T-helper 1 cell (primary cell): ENCODE measurements around the gene FAM118B.
"Not testable (repeated sequence)": the region's sequence is repeated elsewhere in the genome, so short reads cannot be mapped to it uniquely, and the experiment has no call there.

Source experiments
- DNase-seq, 5 donors: peaks; one replicate each; pipeline ENCODE4 v3.0.0-alpha.2; 2012 to 2020

FAM118B gene

GRCh38 chr11:126219547-126219946, 8.0 kb downstream of the FAM118B start:
- DNase-seq, result no peak

GRCh38 chr11:126224647-126225294, 13.2 kb downstream of the FAM118B start:
- no peak for DNase-seq

- no peak for DNase-seq
Observed at GRCh38 chr11:126225295-126225665, 13.7 kb downstream of the FAM118B start.

GRCh38 chr11:126226334-126227084, 14.9 kb downstream of the FAM118B start:
- DNase-seq, result no peak

GRCh38 chr11:126229858-126230540, 18.4 kb downstream of the FAM118B start:
- DNase-seq, result no peak

GRCh38 chr11:126231725-126232459, 20.3 kb downstream of the FAM118B start:
- no peak for DNase-seq

GRCh38 chr11:126232683-126233082, 21.1 kb downstream of the FAM118B start:
- DNase-seq, result no peak

GRCh38 chr11:126233391-126233790, 21.8 kb downstream of the FAM118B start:
- DNase-seq, result no peak

GRCh38 chr11:126246636-126247035, 35.1 kb downstream of the FAM118B start:
- no peak for DNase-seq

- DNase-seq, result no peak
Observed at GRCh38 chr11:126253265-126253664, 41.7 kb downstream of the FAM118B start.

- no peak for DNase-seq
Observed at GRCh38 chr11:126254819-126255218, 43.2 kb downstream of the FAM118B start.

- not testable (repeated sequence) for DNase-seq
Observed at GRCh38 chr11:126255507-126255906, 43.9 kb downstream of the FAM118B start.

GRCh38 chr11:126256216-126256615, 44.6 kb downstream of the FAM118B start:
- DNase-seq, result no peak

- DNase-seq, result no peak
Observed at GRCh38 chr11:126257144-126257543, 45.6 kb downstream of the FAM118B start.

GRCh38 chr11:126257764-126258163, 46.2 kb downstream of the FAM118B start:
- DNase-seq, result no peak

GRCh38 chr11:126262216-126262615, 50.6 kb downstream of the FAM118B start:
- no peak for DNase-seq

GRCh38 chr11:126263489-126263888, 51.9 kb downstream of the FAM118B start:
- DNase-seq, result no peak

- no peak for DNase-seq
Observed at GRCh38 chr11:126265811-126266210, 54.2 kb downstream of the FAM118B start.

GRCh38 chr11:126267650-126268049, 56.1 kb downstream of the FAM118B start:
- DNase-seq, result no peak

- DNase-seq, result no peak
Observed at GRCh38 chr11:126268361-126268707, 56.8 kb downstream of the FAM118B start.

GRCh38 chr11:126268708-126269579, 57.4 kb downstream of the FAM118B start, which contains the start of the genes FOXRED1 and SRPRA:
Gene FOXRED1 (plus strand): TSS chr11:126269154. CDS start chr11:126269207, 53 bp downstream.
Gene SRPRA (minus strand): TSS chr11:126268895. CDS start chr11:126268804, 91 bp downstream.
- DNase-seq, result peak; percentile 99 to 100 (median 100)

GRCh38 chr11:126277322-126277721, 65.7 kb downstream of the FAM118B start:
- no peak for DNase-seq
